ENCODE results near the gene MYO5B.

The MYO5B gene

DNA sequence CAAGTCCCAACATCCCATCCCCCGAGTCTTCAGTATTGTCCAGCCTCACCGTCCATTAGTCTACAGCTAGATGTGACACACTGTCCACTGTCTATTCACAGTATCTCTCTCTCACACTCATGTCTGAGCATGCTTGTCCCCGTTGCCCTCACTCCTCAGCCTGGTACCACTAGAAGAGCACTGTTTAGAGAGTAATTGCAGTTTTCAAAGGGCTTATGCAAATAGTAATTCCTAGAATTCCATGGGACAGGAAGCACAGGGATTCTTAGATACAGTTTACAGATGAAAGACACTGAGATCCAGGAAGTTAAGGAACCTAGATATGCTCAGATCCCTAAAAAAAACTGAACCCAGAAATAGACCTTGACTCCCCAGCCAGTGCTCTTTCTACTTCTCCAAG lies 125.5 kb downstream of the MYO5B start:
- H2AFZ ChIP-seq (ENCODE audit: low read depth, low read length, severe bottlenecking) = no peak overlapping the region
- TF ChIP-seq, protein P1, sequence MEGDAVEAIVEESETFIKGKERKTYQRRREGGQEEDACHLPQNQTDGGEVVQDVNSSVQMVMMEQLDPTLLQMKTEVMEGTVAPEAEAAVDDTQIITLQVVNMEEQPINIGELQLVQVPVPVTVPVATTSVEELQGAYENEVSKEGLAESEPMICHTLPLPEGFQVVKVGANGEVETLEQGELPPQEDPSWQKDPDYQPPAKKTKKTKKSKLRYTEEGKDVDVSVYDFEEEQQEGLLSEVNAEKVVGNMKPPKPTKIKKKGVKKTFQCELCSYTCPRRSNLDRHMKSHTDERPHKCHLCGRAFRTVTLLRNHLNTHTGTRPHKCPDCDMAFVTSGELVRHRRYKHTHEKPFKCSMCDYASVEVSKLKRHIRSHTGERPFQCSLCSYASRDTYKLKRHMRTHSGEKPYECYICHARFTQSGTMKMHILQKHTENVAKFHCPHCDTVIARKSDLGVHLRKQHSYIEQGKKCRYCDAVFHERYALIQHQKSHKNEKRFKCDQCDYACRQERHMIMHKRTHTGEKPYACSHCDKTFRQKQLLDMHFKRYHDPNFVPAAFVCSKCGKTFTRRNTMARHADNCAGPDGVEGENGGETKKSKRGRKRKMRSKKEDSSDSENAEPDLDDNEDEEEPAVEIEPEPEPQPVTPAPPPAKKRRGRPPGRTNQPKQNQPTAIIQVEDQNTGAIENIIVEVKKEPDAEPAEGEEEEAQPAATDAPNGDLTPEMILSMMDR (IDR thresholded peaks at IDR 0.05; ENCODE audit: insufficient read depth, low read length, poor library complexity, severe bottlenecking) = no peak
- TF ChIP-seq EZH2phosphoT487 (conservative IDR thresholded peaks at IDR 0.05; ENCODE audit: low read length) = no peak
- no peaks in the 10 kb centered on the region for H3K79me2 ChIP-seq (ENCODE audit: insufficient read depth, low read length)

GRCh38 chr18:50065527-50065926 lies 129.4 kb downstream of the MYO5B start:
- H3K79me2 ChIP-seq (ENCODE audit: insufficient read depth, low read length) = no peaks in the 10 kb centered on the region
- TF ChIP-seq EZH2phosphoT487 (conservative IDR thresholded peaks at IDR 0.05; ENCODE audit: low read length) = no peak
- TF ChIP-seq, protein P1 (IDR thresholded peaks at IDR 0.05; ENCODE audit: insufficient read depth, low read length, poor library complexity, severe bottlenecking) = no peak
- H3K27me3 ChIP-seq (ENCODE audit: low read length) = no peaks in the 10 kb centered on the region
- no peaks in the 10 kb centered on the region for H3K36me3 ChIP-seq (ENCODE audit: low read length)
- no peak overlapping the region for H3K9ac ChIP-seq (ENCODE audit: low read length)
- no peaks in the 10 kb centered on the region for H3K9me3 ChIP-seq (ENCODE audit: insufficient read depth, low read length)
- H3K27ac ChIP-seq (ENCODE audit: low read depth, low read length) = no peak overlapping the region
- H4K20me1 ChIP-seq (ENCODE audit: low read depth, low read length) = no peaks in the 10 kb centered on the region
- H3K9me2 ChIP-seq (replicated peaks; ENCODE audit: insufficient read depth, low read length) = no peaks in the 10 kb centered on the region
- H3F3A ChIP-seq (ENCODE audit: insufficient read depth) = no peaks in the 10 kb centered on the region
- no peak overlapping the region for H3K4me3 ChIP-seq (ENCODE audit: insufficient read depth, low read length, poor library complexity, severe bottlenecking)
- H3K4me2 ChIP-seq (ENCODE audit: low read depth, low read length, poor library complexity, severe bottlenecking) = no peak overlapping the region
- no peak overlapping the region for H2AFZ ChIP-seq (ENCODE audit: low read depth, low read length, severe bottlenecking)

More for the DNA sequence above, 125.5 kb downstream of the MYO5B start:
- Histone ChIP-seq H3K36me3 (ENCODE audit: low read length) (no peaks in the 10 kb centered on the region), H3K9me3 (ENCODE audit: insufficient read depth, low read length) (no peaks in the 10 kb centered on the region), H3K9me2 (replicated peaks; ENCODE audit: insufficient read depth, low read length) (no peaks in the 10 kb centered on the region), H3K27ac (ENCODE audit: low read depth, low read length) (no peak overlapping the region), H3K4me2 (ENCODE audit: low read depth, low read length, poor library complexity, severe bottlenecking) (no peak overlapping the region), H4K20me1 (ENCODE audit: low read depth, low read length) (no peaks in the 10 kb centered on the region), H3F3A (ENCODE audit: insufficient read depth) (no peaks in the 10 kb centered on the region), H3K27me3 (ENCODE audit: low read length) (no peaks in the 10 kb centered on the region), H3K9ac (ENCODE audit: low read length) (no peak overlapping the region), H3K4me3 (ENCODE audit: insufficient read depth, low read length, poor library complexity, severe bottlenecking) (no peak overlapping the region)

- Histone ChIP-seq H3F3A (ENCODE audit: insufficient read depth) (no peaks in the 10 kb centered on the region), H2AFZ (ENCODE audit: low read depth, low read length, severe bottlenecking) (no peak overlapping the region), H3K9me3 (ENCODE audit: insufficient read depth, low read length) (no peaks in the 10 kb centered on the region), H3K36me3 (ENCODE audit: low read length) (no peaks in the 10 kb centered on the region), H3K4me2 (ENCODE audit: low read depth, low read length, poor library complexity, severe bottlenecking) (no peak overlapping the region), H3K79me2 (ENCODE audit: insufficient read depth, low read length) (no peaks in the 10 kb centered on the region), H3K9me2 (replicated peaks; ENCODE audit: insufficient read depth, low read length) (no peaks in the 10 kb centered on the region), H4K20me1 (ENCODE audit: low read depth, low read length) (no peaks in the 10 kb centered on the region), H3K27me3 (ENCODE audit: low read length) (no peaks in the 10 kb centered on the region), H3K4me3 (ENCODE audit: insufficient read depth, low read length, poor library complexity, severe bottlenecking) (no peak overlapping the region), H3K9ac (ENCODE audit: low read length) (no peak overlapping the region), H3K27ac (ENCODE audit: low read depth, low read length) (no peak overlapping the region)
- TF ChIP-seq, protein P1 (IDR thresholded peaks at IDR 0.05; ENCODE audit: insufficient read depth, low read length, poor library complexity, severe bottlenecking) = no peak
- TF ChIP-seq EZH2phosphoT487 (conservative IDR thresholded peaks at IDR 0.05; ENCODE audit: low read length) = no peak
Measured at GRCh38 chr18:50065039-50065438, 129.9 kb downstream of the MYO5B start.
